Raji (cell line): ENCODE results near the gene HOXD13.

ENCODE experiments used
- POLR2A ChIP-seq: IDR thresholded peaks from 2 replicates; pipeline ENCODE4 v1.6.1; 2011; ENCODE audit warnings: low read depth, low read length, control low read depth; ENCODE audit not compliant: insufficient read depth

The HOXD13 gene

DNA sequence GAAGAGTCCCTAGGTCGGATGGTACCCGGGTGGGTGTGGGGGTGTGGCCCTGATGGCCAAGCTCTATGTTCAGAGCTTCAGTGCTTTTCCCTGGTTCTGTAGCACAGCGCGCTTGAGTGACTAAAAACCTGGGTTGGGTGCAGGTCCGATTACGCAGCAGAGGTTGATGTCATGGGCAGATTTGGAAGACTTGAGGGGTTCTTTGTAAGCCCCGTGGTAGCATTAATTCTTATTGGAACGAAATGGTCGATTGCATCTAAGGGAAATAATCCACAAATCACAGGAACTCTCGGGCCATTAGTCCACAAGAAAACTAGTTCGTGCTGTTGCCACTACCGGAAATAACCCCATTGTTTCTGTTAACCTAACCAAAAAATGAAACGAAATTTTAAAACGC is 46.0 kb downstream of the HOXD13 start:
- no peak for TF ChIP-seq POLR2A

DNA sequence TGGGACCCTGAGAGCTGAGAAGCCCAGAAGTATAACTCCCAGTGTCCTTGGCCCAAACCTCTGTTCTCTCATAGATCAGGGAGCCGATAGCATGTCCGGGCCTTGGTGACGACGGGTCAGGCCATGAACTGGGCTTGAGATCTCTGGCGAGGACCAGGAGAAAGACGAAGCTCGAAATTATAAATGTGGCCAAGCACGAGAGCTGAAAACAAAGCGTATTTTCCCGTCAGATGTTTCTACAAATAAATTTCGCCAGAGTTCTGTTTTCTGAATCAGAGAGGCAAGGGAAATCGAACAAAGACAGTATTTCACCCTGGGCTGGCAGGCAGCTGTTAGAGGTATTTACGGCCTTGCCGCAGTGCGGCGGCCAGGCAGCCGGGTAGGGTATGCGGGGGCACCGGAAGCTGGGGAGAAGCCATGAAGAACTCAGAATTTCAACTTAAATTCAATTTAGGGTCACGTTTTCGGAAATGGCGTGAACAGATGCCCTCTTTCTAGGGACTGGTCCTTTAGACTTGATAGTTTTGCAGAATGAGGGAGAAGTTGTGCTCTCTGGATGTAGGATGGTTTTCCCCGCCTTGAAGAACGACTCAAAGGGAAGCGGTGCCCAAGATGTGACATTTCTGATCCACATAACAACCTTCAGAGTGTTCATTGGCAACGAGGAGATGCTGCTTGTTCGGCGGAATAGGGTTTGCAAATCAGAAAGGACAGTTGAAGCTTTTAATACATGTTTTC is 46.6 kb downstream of the HOXD13 start:
- no peak for TF ChIP-seq POLR2A

DNA sequence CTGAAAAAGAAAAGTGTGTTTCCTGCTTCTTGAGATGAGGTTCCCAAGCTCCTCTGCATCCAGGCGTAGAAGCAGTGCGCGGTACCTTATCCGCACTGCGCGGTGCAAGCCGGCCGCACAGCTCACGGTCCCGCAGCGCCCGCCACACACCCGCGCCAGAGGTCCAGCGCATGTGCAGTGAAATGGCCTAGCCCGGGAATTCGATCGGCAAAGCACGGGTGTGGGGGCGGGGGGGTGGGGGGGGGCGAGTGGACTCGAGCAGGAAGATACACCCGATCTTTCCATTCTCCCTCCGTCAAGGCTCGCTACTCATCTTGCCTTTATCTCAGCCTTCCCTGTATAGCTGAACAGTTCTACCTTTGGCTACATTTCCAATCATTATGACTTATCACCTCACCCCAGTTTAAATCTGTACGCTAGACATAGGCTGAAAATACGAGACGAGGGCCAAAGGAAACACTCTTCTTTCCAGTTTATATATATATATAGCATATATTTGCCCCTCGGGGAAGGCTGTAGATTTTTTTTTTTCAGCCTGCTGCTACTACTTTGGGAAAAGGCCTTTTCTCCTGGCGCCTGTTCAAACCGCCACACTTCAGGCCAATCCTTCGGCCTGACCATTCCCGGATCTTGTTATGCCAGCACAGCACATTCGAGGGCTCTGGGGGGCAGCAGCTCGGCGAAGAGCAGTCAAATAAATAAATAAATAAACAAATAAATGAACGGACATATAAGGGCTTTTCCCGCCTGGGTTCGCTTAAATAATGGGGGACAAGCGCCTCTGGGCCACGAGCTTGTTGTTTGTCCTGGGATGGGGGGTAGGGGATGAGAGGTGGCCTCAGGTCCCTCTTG is 47.4 kb downstream of the HOXD13 start:
- no peak for TF ChIP-seq POLR2A

DNA sequence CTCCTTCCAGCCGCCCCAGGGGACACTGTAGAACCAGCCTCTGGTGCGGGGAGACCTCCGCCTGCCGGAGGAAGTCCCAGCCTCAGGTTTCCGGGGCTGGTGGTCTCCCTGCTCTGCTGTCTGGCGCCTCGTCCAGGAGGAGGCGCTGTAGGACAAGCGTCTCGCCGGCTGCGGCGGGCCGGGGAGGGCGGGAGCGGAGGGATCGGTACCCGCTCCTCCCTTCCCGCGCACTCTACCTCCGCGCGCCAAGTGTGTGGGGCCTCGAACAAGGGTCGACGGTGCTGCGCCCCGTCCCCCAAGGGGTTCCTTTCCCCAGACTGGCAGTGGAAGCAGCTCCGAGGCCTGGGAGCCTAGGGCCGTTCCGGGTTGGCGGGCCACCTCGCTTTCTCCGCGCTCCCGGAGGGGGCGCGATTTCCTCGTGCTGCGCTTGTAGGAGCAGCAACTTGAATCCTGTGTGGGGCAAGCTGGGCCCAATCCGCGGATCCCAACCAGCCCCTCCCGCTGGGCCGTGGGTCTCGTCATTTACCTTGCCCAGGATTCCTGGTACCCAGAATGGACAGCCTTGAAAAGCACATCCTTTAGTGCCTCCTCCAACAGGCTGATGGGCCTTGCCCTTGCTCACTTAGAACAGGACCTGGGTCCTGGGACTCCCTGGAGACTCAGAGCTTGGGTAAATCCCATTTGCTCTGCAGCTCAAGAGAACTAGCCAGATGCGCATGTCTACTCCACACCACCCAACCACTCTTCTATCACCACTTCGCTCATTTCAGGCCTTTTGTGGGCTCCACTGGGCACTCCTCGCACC is 48.2 kb downstream of the HOXD13 start:
- no peak for TF ChIP-seq POLR2A

DNA sequence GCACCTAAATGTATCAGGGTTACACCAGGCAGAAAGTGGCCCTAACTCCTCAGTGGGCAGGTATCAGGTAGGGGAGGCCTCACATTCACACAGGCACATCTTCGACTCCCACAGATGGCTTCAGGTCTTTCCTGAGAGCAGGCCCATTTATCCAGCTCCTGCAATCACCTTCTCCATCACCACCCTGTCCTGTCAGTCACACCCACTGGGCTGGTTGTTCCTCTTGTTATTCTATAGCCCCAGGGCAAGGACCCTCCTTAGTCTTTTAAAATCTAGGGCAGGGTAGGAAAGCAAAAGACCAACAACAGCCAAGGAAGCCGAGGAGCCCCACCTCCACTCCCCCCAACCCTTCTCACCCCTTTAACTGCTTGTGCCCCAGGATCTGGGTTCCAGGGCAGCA is 49.8 kb downstream of the HOXD13 start:
- no peak for TF ChIP-seq POLR2A
